GM18498 (cell line): ENCODE results near the gene XRN2.

Experiments used
- ATAC-seq: cut with Tn5 transposase; IDR thresholded peaks from one replicate; pipeline ENCODE4 v1.9.1; 2021; ENCODE audit warnings: mild to moderate bottlenecking, moderate library complexity; ENCODE audit not compliant: unreplicated experiment

XRN2 gene

GRCh38 chr20:21384308-21384892 lies 81.3 kb downstream of the XRN2 start:
- no peak for ATAC-seq

GRCh38 chr20:21386111-21386510 lies 83.0 kb downstream of the XRN2 start:
- ATAC-seq: no peak

GRCh38 chr20:21387528-21387927 lies 84.4 kb downstream of the XRN2 start:
- ATAC-seq: no peak

GRCh38 chr20:21388566-21388965 lies 85.4 kb downstream of the XRN2 start:
- ATAC-seq: no peak

GRCh38 chr20:21389368-21389767 lies 86.2 kb downstream of the XRN2 start:
- no peak for ATAC-seq

- ATAC-seq: no peak
These were observed 87.6 kb downstream of the XRN2 start for GRCh38 chr20:21390768-21391167.

GRCh38 chr20:21391185-21391971 lies 88.2 kb downstream of the XRN2 start:
- no peak for ATAC-seq

GRCh38 chr20:21391972-21392352 lies 88.8 kb downstream of the XRN2 start:
- no peak for ATAC-seq

- ATAC-seq: no peak
These were observed 90.0 kb downstream of the XRN2 start for GRCh38 chr20:21393166-21393565.

- ATAC-seq: no peak
These were observed 90.8 kb downstream of the XRN2 start for GRCh38 chr20:21393816-21394519.

GRCh38 chr20:21394551-21394950 lies 91.4 kb downstream of the XRN2 start:
- ATAC-seq: no peak

GRCh38 chr20:21395051-21395665 lies 92.0 kb downstream of the XRN2 start:
- ATAC-seq: no peak

GRCh38 chr20:21395666-21396598 lies 92.8 kb downstream of the XRN2 start:
- ATAC-seq: no peak

GRCh38 chr20:21396599-21397340 lies 93.6 kb downstream of the XRN2 start:
- ATAC-seq: no peak

GRCh38 chr20:21397341-21398108 lies 94.4 kb downstream of the XRN2 start, which contains the start of gene NKX2-4:
Gene NKX2-4 (minus strand): TSS chr20:21397526. CDS start chr20:21397399, 127 bp downstream.
- ATAC-seq: no peak

GRCh38 chr20:21398109-21399004 lies 95.2 kb downstream of the XRN2 start:
- ATAC-seq: no peak

GRCh38 chr20:21399005-21399475 lies 95.9 kb downstream of the XRN2 start:
- no peak for ATAC-seq

GRCh38 chr20:21411725-21412124 lies 108.6 kb downstream of the XRN2 start:
- ATAC-seq: no peak
